HepG2 (cell line): ENCODE data around the gene ERBB3. TPM values are rescaled to one million over a fixed set of nuclear protein-coding genes. Genes with fewer than 3 reads are reported as not detected.

Experiments
- CBX5 ChIP-seq: sonication (generic); formaldehyde crosslinking; IDR thresholded peaks from 2 replicates; pipeline ENCODE4 v1.4.0; 2020; ENCODE audit warnings: missing genetic modification reagents, borderline replicate concordance
- CREB1 ChIP-seq, 2 experiments: fragments of 450-650 bp in 1 of 2; IDR thresholded peaks; 2 replicates each; pipeline ENCODE4 v1.6.1; 2016 to 2017; ENCODE audit warnings: control low read depth in 1 of 2, mild to moderate bottlenecking in 1 of 2, missing compliant biosample characterization in 1 of 2, missing genetic modification characterization in 1 of 2
- FOXP1 ChIP-seq, 2 experiments: fragments of 450-650 bp in 1 of 2; IDR thresholded peaks; 2 replicates each; pipeline ENCODE4 v1.6.1; 2017 to 2018; ENCODE audit warnings: antibody characterized with exemption in 1 of 2
- GFI1 ChIP-seq: sonication (generic); formaldehyde crosslinking; IDR thresholded peaks from 2 replicates; pipeline ENCODE4 v1.5.0; 2020; ENCODE audit warnings: missing genetic modification reagents, mild to moderate bottlenecking, borderline replicate concordance
- HMGA1 ChIP-seq: sonication (generic); formaldehyde crosslinking; conservative IDR thresholded peaks from 2 replicates; pipeline ENCODE4 v1.4.0; 2020; ENCODE audit warnings: missing genetic modification reagents
- HNF1A ChIP-seq, 2 experiments: sonication (generic) in 1 of 2; formaldehyde crosslinking in 1 of 2; IDR thresholded peaks; 2 replicates each; pipeline versions ENCODE4 v1.4.0 to v1.6.1; 2016 to 2020; ENCODE audit warnings: borderline replicate concordance in 1 of 2, low read depth in 1 of 2, mild to moderate bottlenecking in 1 of 2, missing genetic modification reagents in 1 of 2
- NPAS2 ChIP-seq: sonication (generic); formaldehyde crosslinking; IDR thresholded peaks from 2 replicates; pipeline ENCODE4 v1.8.0; 2022; ENCODE audit warnings: mild to moderate bottlenecking, missing genetic modification reagents, borderline replicate concordance
- RBM39 ChIP-seq: fragments of 200-400 bp; formaldehyde crosslinking; IDR thresholded peaks from one replicate; pipeline ENCODE4 v1.6.1; 2018; ENCODE audit warnings: antibody characterized with exemption, mild to moderate bottlenecking, low read depth, low read length; ENCODE audit not compliant: poor library complexity, severe bottlenecking
- SMYD3 ChIP-seq: sonication (generic); formaldehyde crosslinking; IDR thresholded peaks from 2 replicates; pipeline ENCODE4 v1.8.1; 2023; ENCODE audit warnings: mild to moderate bottlenecking, missing genetic modification reagents
- ZFP36L1 ChIP-seq: sonication (generic); formaldehyde crosslinking; IDR thresholded peaks from 2 replicates; pipeline ENCODE4 v1.8.0; 2022; ENCODE audit warnings: mild to moderate bottlenecking, missing genetic modification reagents, moderate library complexity
- ZFP82 ChIP-seq: sonication (generic); formaldehyde crosslinking; IDR thresholded peaks from 2 replicates; pipeline ENCODE4 v1.5.1; 2020; ENCODE audit warnings: mild to moderate bottlenecking, missing genetic modification reagents, borderline replicate concordance
- ZMYM4 ChIP-seq: sonication (generic); formaldehyde crosslinking; IDR thresholded peaks from 2 replicates; pipeline ENCODE4 v1.8.1; 2023; ENCODE audit warnings: mild to moderate bottlenecking, missing genetic modification reagents
- ZNF17 ChIP-seq: sonication (generic); formaldehyde crosslinking; IDR thresholded peaks from 2 replicates; pipeline ENCODE4 v1.5.0; 2020; ENCODE audit warnings: mild to moderate bottlenecking, missing genetic modification reagents
- ZNF225 ChIP-seq: sonication (generic); formaldehyde crosslinking; IDR thresholded peaks from 2 replicates; pipeline ENCODE4 v1.4.0; 2020; ENCODE audit warnings: mild to moderate bottlenecking, missing genetic modification reagents
- ZNF235 ChIP-seq: sonication (generic); formaldehyde crosslinking; IDR thresholded peaks from 2 replicates; pipeline ENCODE4 v1.8.1; 2023; ENCODE audit warnings: mild to moderate bottlenecking, missing genetic modification reagents, borderline replicate concordance
- ZNF292 ChIP-seq: sonication (generic); formaldehyde crosslinking; IDR thresholded peaks from 2 replicates; pipeline ENCODE4 v1.8.1; 2022; ENCODE audit warnings: mild to moderate bottlenecking, low read depth, missing genetic modification reagents, borderline replicate concordance
- ZNF430 ChIP-seq: sonication (generic); formaldehyde crosslinking; IDR thresholded peaks from 2 replicates; pipeline ENCODE4 v1.9.0; 2021; ENCODE audit warnings: mild to moderate bottlenecking, missing genetic modification reagents
- ZNF552 ChIP-seq: sonication (generic); formaldehyde crosslinking; IDR thresholded peaks from 2 replicates; pipeline ENCODE4 v1.9.0; 2022; ENCODE audit warnings: missing genetic modification reagents, mild to moderate bottlenecking, borderline replicate concordance
- ZSCAN25 ChIP-seq: sonication (generic); formaldehyde crosslinking; IDR thresholded peaks from 2 replicates; pipeline ENCODE4 v1.8.0; 2022; ENCODE audit warnings: mild to moderate bottlenecking, missing genetic modification reagents
- polyA plus RNA-seq, 8 experiments: library from polyadenylated mRNA; depleted of rRNA in 3 of 8; stranded (reverse) in 7 of 8; unstranded in 1 of 8; fragments of >200 nt; fragmentation: Illumina TruSeq in 4 of 8; extraction: Trizol in 4 of 8; gene quantifications; 2 replicates each; pipeline versions ENCODE4 v1.2.1 to v1.2.3, GENCODE V29; 2011 to 2016; ENCODE audit warnings: low read depth in 4 of 8, missing spikeins in 1 of 8, mixed read lengths in 1 of 8; ENCODE audit not compliant: insufficient read depth in 1 of 8
- total RNA-seq, 5 experiments: library from RNA; depleted of rRNA; stranded (reverse); fragments of >200 nt; fragmentation: Illumina TruSeq; extraction: Trizol; gene quantifications; 2 replicates each; pipeline ENCODE4 v1.2.3, GENCODE V29; 2016; ENCODE audit warnings: low read depth in 1 of 5
- TF ChIP-seq, protein P1 (sequence below): sonication (generic); formaldehyde crosslinking; IDR thresholded peaks from 2 replicates; pipeline ENCODE4 v1.4.0; 2020; ENCODE audit warnings: missing genetic modification reagents
- TF ChIP-seq, protein P2 (sequence below): sonication (generic); formaldehyde crosslinking; IDR thresholded peaks from 2 replicates; pipeline ENCODE4 v1.4.0; 2020; ENCODE audit warnings: mild to moderate bottlenecking, missing genetic modification reagents

ERBB3 gene
- total and polyA plus RNA-seq, 2 of the 13 experiments (the other 11 are each of a cell fraction or from before 2014, with no cell fraction given) = 93.6 to 358 TPM

DNA sequence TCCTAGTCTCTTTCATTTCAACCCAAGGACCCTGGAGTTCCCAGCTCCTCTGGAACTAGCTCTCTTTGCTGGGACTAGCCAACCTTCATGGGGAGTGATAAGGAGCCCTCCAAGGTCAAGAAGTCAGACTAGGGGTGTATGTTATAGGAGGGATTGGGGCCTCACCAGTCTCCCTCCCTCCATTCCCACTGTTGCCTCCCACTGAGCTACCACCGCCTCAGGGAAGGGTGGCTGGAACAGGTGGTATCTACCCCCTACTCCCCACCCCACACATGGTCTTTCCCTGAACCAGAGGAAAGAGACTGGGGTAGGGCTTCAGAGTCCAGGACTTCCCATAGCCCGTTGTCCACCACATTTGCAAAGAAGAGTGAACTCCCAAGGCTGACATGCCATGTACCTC lies 2.4 kb downstream of the ERBB3 start (continued):
- TF ChIP-seq RBM39 = no peak
- no peak for TF ChIP-seq ZMYM4 (CRISPR knock-in tag)
- TF ChIP-seq, protein P1, sequence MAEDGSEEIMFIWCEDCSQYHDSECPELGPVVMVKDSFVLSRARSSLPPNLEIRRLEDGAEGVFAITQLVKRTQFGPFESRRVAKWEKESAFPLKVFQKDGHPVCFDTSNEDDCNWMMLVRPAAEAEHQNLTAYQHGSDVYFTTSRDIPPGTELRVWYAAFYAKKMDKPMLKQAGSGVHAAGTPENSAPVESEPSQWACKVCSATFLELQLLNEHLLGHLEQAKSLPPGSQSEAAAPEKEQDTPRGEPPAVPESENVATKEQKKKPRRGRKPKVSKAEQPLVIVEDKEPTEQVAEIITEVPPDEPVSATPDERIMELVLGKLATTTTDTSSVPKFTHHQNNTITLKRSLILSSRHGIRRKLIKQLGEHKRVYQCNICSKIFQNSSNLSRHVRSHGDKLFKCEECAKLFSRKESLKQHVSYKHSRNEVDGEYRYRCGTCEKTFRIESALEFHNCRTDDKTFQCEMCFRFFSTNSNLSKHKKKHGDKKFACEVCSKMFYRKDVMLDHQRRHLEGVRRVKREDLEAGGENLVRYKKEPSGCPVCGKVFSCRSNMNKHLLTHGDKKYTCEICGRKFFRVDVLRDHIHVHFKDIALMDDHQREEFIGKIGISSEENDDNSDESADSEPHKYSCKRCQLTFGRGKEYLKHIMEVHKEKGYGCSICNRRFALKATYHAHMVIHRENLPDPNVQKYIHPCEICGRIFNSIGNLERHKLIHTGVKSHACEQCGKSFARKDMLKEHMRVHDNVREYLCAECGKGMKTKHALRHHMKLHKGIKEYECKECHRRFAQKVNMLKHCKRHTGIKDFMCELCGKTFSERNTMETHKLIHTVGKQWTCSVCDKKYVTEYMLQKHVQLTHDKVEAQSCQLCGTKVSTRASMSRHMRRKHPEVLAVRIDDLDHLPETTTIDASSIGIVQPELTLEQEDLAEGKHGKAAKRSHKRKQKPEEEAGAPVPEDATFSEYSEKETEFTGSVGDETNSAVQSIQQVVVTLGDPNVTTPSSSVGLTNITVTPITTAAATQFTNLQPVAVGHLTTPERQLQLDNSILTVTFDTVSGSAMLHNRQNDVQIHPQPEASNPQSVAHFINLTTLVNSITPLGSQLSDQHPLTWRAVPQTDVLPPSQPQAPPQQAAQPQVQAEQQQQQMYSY (CRISPR knock-in tag) = no peak
- TF ChIP-seq, protein P2, sequence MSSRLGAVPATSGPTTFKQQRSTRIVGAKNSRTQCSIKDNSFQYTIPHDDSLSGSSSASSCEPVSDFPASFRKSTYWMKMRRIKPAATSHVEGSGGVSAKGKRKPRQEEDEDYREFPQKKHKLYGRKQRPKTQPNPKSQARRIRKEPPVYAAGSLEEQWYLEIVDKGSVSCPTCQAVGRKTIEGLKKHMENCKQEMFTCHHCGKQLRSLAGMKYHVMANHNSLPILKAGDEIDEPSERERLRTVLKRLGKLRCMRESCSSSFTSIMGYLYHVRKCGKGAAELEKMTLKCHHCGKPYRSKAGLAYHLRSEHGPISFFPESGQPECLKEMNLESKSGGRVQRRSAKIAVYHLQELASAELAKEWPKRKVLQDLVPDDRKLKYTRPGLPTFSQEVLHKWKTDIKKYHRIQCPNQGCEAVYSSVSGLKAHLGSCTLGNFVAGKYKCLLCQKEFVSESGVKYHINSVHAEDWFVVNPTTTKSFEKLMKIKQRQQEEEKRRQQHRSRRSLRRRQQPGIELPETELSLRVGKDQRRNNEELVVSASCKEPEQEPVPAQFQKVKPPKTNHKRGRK (CRISPR knock-in tag) = no peak
- TF ChIP-seq ZSCAN25 (CRISPR knock-in tag) = no peak
- TF ChIP-seq CREB1 (IDR thresholded peaks at IDR 0.05) = no peak
- TF ChIP-seq CREB1 (CRISPR knock-in tag; IDR thresholded peaks at IDR 0.05) = no peak
- TF ChIP-seq GFI1 (CRISPR knock-in tag) = no peak
- no peak for TF ChIP-seq ZNF552 (CRISPR knock-in tag)
- TF ChIP-seq ZFP36L1 (CRISPR knock-in tag) = no peak
- TF ChIP-seq ZFP82 = no peak
- TF ChIP-seq ZNF430 (CRISPR knock-in tag) = peak; percentile 6; the same call in 1 of the 2 replicates
- no peak for TF ChIP-seq HNF1A (IDR thresholded peaks at IDR 0.05; ENCODE audit: low read depth)
- TF ChIP-seq HNF1A (CRISPR knock-in tag; IDR thresholded peaks at IDR 0.05; ENCODE audit: borderline replicate concordance) = no peak
- no peak for TF ChIP-seq CBX5
- TF ChIP-seq ZNF225 (CRISPR knock-in tag) = no peak
- no peak for TF ChIP-seq NPAS2 (CRISPR knock-in tag)
- TF ChIP-seq SMYD3 (CRISPR knock-in tag) = no peak
- no peak for TF ChIP-seq FOXP1 (IDR thresholded peaks at IDR 0.05)
- TF ChIP-seq FOXP1 (CRISPR knock-in tag; IDR thresholded peaks at IDR 0.05) = no peak
- no peak for TF ChIP-seq ZNF292 (CRISPR knock-in tag)
- no peak for TF ChIP-seq HMGA1 (CRISPR knock-in tag)
- TF ChIP-seq ZNF235 (CRISPR knock-in tag) = peak; percentile 16; the same call in 1 of the 2 replicates
- TF ChIP-seq ZNF17 (CRISPR knock-in tag) = 0 out of 2 replicates have a peak, but pooled peaks have one; percentile 68
